ENCODE measurements around the gene JAZF1.

JAZF1 gene

DNA sequence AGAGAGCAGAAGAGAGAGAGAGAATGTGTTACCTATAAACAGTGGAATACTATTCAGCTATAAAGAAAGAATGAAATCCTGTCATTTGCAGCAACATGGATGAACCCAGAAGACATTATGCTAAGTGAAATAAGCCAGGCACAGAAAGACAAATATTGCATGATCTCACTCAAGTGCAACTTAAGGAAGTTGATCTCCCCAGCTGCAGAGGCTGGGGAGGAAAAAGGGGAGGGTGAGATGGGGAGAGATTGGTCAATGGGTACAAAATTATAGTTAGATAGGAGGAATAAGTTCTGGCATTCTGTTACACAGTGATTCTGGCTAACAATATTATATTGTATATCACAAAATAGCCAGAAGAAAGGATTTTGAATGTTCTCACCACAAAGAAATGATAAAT, 11.2 kb upstream of the JAZF1 start:
- no peak for DNase-seq (ENCODE audit: low spot score)

- no peak for DNase-seq (ENCODE audit: low spot score)
Observed at GRCh38 chr7:28191184-28191583, 10.6 kb upstream of the JAZF1 start.

- no peak for DNase-seq (ENCODE audit: low spot score)
Observed at GRCh38 chr7:28190077-28190710, 9.6 kb upstream of the JAZF1 start.

- DNase-seq (ENCODE audit: low spot score): no peak
Observed at GRCh38 chr7:28187012-28187411, 6.4 kb upstream of the JAZF1 start.

GRCh38 chr7:28183627-28184026, 3.0 kb upstream of the JAZF1 start:
- no peak for DNase-seq (ENCODE audit: low spot score)

DNA sequence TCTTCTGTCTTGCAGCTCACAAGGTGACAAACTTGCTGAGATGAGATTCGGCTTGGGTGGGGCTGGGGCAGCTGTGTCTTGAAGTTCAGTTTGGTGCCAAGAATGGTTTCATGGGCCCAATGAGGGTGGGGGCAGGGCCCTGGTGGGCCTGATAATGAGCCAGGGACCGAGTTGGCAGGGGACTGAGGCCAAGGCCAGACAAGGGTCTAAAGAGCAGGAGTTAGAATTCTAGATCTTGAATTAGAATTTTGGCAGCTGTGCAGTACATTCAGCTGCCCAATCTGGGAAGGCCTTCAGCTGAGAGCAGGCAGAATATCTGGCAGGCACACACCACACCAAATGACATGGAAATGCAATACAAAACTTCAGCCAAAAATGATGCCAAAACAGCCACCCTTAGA, 1.5 kb upstream of the JAZF1 start:
- DNase-seq (ENCODE audit: low spot score): no peak

GRCh38 chr7:28181416-28181815, 821 bp upstream of the JAZF1 start:
- no peak for DNase-seq (ENCODE audit: low spot score)

DNA sequence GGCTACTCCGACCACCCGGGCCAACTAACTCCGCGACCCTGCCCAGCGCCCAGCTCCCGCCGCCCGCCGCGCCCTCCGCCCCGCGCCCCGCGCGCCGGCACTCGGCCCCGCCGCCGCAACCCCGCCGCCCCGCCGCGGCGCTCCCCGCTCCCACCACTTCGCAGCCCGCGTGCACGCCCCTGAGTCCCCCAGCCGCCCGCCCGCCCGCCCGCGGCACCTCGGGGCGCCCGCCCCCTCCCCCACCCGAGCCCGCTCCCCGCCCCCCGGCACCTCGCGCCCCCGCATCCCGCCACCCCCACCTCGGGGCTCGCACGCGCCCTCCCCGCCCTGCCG, 598 bp downstream of the JAZF1 start:
- DNase-seq (ENCODE audit: low spot score): no peak

DNA sequence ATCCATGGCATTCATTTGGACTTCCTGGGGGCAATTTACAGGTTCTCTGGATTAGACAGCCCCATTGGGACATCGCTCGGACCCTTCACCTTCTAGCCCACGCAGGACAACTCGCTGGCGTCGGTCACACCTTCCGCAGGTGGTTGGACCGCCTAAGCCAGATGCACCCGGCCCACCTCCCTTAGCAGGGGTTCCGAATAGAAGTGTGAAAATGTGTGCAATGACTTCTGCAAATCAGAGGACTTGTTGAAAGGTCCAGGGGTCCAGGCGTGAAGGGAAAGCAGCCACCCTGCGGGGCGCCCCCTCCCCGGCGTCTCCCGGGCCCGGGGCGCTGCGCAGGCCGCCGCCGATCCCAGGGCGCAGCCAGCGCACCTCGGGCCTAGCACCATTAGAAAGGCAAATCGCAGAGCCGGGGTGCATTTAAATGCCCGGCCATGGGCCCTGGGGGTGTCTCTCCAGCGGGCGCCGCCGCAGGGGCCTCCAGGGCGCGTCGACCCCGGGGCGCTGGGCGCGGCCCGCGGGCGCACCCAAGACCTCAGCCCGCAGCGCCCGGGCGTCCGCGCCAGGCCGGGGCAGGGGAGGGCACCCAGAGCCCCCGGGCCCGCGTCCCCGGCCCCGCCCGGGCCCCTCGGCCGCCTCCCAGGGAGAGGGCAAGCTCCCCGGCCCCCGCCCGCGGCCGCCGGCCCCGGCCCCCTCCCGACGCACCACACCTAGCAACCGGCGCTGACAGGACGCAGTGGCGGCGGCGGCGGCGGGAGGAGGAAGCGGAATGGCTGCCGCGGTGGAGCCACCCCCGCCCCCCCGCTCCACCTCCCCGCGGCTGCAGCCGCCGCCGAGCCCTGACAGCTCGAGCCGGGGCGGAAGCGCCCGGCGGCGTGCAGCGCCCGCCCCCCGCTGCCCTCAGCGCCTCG, 1.2 kb downstream of the JAZF1 start:
- DNase-seq (ENCODE audit: low spot score): peak; percentile 60

DNA sequence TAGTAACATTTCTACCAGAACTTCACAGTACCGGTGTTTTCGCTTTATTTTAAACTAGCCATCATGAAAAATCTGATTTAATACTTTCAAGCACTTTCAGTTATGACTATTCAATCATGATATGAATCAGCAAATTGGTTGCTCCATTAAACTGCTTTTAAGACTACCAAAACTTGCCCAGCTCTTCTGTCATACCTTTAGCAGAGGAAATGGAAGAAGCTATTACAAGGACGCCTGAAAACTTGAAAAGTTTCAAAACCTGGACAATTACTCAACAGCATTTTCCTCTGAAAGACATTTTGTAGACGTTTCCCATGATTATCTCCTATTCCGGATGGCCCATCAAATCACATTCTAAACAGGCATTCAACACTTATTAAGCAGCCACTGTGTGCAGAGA, 2.0 kb downstream of the JAZF1 start:
- peak; percentile 39 for DNase-seq (ENCODE audit: low spot score)

- DNase-seq (ENCODE audit: low spot score): no peak
Observed at GRCh38 chr7:28177836-28178235, 2.8 kb downstream of the JAZF1 start.

DNA sequence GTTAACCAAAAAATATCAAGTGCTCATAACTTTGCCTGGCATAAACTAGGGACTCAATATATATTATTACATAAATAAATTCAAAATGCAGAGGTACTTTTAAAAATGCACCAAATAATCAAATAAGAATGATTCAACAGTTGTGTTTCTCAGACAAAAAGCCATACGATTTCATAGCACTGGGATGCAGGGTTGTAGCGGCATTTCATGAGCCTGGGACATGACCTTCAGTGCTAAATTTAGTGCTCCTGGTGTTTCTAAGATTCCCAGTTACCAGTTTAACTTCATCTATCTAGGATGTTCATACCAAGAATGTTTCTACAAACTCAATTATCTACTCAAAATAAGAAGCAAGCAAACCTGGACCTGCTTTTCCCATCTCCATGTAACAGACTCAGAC, 4.0 kb downstream of the JAZF1 start:
- no peak for DNase-seq (ENCODE audit: low spot score)

DNA sequence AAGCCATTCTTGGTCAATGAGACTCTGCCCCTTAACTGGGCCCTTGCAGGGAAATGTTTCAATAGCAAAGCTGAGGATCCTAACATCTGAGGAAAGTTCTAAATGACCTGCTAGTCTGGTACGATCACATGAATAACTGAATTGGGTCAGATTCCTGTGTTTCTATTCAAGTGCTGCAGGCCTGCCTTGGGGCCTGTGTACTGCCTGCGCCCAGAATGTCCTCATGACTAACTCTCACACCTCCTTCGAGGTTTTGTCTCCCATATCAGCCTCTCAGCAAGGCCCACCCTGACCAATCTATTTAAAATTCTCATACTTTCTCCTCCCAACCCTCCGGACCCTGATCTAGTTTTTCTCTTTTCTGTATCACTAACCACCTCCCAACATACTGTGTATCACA, 4.4 kb downstream of the JAZF1 start:
- no peak for DNase-seq (ENCODE audit: low spot score)

GRCh38 chr7:28174901-28175661, 5.5 kb downstream of the JAZF1 start:
- DNase-seq (ENCODE audit: low spot score): no peak

DNA sequence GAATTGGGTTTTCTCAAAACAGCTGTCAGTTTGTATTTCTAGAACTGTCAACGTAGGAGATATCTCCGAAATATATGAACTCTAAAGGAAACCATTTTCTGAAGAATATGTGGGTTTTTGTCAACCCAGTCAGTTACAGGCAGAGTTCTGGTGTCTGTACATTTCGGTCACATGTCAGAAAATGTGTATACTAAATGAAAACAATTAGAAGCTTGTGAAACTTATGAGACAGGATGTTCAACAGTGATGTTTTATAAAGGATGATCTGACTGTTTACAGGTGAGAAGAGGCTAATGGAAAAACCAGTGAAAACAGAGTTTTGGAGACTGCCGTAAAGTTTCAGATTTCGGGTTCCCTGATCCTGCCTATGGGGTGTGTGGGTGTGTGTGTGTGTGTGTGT, 6.2 kb downstream of the JAZF1 start:
- DNase-seq (ENCODE audit: low spot score): no peak

DNA sequence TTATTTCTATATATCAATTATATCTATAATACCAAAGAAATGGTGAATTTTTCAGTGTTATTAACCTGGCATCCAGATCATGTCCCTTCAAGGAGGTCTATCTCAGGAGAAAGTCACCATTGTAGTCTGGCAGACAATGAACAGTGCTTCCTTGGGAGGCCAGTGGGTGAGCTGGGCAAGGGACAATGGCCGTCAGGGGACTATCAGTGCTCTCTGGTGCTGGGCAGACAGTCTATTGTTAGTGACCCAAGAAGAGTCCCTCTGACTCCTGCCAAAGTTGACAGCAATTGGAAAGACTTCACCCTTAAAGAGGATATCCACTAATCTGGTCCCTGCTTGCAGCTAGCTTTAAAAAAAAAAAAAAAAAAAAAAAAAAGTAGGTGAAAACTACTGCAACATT, 7.1 kb downstream of the JAZF1 start:
- DNase-seq (ENCODE audit: low spot score): no peak

DNA sequence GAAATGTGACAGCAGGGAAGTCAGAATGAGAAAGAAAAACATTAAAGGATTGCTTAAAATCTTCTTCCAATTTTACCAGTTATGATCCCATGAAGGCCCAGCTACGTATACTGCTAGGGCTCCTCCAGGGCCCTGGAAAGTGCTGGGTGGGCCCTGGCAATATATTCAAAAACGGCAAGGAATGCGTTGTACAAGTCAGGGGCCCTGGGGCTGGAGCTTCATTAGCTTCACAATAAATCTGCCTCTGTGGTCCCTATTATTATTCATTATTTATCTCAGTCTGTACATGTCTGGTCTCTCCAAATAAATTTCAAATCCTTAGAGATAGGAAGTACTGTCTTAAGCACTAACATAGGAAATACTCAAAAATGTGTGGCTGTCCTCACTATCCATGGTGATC, 7.6 kb downstream of the JAZF1 start:
- DNase-seq (ENCODE audit: low spot score): no peak

DNA sequence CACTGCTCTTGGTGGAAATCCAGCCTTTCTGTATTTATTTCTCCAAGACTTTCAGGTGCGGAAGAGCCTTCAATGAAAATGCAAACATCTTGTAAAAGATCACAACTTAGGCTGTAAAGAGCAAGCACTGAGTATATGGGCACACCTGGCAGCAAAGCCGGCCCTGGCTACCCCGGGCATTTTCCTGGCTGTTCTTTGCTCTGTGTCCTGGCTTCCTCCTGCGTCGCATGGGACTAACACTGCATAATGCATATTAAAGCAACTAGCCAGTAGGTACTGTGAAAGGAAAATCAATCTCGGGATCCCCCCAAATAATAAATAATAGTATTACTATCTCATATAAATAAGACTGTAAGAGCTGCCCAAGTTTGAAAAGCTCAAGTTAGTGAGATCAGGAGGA, 9.9 kb downstream of the JAZF1 start:
- DNase-seq (ENCODE audit: low spot score): no peak

- no peak for DNase-seq (ENCODE audit: low spot score)
Observed at GRCh38 chr7:28169230-28169629, 11.4 kb downstream of the JAZF1 start.

- no peak for DNase-seq (ENCODE audit: low spot score)
Observed at GRCh38 chr7:28168393-28169158, 12.0 kb downstream of the JAZF1 start.

DNA sequence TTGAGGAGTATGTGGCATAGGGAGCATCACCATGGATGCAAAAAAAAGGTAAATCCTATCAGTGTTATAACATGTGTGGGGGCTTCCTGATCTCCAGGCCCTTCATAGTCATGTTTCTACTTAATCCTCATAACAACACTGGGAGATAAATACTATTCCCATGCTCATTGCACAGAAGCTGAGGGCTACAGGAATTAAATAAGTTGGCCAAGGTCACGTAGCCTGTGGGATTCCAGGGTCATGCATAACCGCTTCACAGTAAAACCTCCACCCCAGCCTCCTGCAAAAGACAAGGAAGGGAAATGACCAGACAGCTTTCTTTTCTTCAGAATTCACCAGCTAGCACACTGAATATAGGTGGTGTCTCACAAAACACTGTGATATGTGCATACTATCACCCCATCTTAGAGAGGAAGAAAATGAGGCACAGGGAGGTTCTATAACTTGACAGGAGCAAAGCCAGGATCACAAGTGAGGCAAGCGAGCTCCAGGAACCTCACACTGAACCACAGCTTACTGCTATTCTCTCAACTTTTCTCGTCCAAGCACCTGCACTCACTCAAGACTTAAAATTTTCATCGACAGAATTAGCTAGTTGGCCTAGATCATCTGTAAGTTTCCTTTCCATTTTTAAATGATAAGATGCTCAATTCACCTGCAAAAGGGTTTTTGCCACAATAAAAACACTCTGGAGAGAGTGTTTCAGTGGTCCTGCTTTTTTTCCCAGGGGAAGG, 13.4 kb downstream of the JAZF1 start:
- DNase-seq (ENCODE audit: low spot score): no peak

Measured in RKO (cell line).